HG03575 (cell line): ENCODE data around the gene C1orf74.
"Not testable (repeated sequence)": the region's sequence is repeated elsewhere in the genome, so short reads cannot be mapped to it uniquely, and the experiment has no call there.

Source experiments
- ATAC-seq: cut with Tn5 transposase; IDR thresholded peaks from one replicate; pipeline ENCODE4 v1.9.1; 2021; ENCODE audit not compliant: unreplicated experiment, insufficient number of reproducible peaks, low FRiP score; ENCODE audit errors: extremely low read depth

Gene C1orf74

DNA sequence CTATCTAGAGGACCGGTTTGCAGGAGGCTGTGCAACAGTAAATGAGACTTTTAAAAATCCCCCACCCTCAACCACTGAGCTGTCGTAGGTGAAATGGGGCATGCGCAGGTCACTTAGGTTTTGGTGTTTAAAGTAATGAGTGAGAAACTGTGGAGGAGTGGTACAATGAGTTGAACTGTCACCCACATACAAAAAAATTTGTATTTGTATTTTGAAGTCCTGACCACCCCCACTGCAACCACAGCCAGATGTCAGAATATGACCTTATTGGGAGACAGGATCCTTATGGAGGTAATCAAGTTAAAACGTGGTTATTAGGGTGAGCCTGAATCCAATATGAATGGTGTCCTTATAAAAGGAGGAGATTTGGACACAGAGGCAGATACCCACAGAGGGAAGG, 23.1 kb upstream of the C1orf74 start:
- ATAC-seq = no peak

DNA sequence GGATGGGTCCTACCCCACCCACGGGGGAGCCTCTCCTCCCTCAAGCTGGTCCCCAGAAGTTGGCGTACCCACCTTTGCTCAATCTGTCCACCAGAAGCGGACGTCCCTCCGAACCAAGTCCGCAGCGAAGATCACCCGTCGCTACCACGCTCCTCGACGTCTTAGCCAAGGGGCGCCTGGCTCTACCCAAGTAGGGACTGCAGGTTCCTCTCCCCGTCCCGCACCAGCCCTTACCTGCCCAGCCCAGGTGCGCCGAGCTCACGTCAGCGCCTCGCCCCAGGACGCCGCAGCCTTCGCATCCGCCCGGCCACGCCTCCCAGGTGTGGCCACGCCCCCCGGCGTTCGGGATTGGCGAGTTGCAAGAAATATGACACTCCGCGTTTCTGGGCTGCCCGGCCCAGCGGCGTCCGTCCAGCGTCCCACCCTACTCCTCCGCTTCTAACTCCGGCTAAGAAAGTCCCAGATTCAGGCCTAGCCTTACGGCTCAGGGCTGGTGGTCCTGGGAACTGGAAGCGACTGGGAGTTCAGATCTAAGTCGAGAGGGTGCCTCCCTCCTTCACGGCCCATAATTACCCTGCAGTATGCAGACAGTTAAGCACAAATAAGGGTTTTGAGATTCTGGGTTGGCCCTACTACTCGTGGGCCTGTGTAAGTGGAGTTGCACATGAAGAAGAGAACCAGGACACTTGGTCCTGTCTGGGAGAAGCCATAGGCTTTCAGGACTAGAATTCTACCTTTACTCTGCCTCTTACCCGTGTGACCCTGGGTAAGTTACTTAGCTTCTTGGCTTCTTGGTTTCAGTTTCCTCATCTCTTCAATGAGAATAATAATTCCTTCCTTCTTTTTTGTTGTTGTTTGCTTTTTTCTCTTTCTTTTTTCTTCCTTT, 21.8 kb upstream of the C1orf74 start, which contains the start of gene IRF6:
TSS of gene IRF6 (minus strand) at position 268 of the 886 bp plus-strand sequence. CDS start 4,729 bp downstream, outside the sequence.
- ATAC-seq = no peak

GRCh38 chr1:209805341-209805781, 21.0 kb upstream of the C1orf74 start:
- no peak for ATAC-seq

DNA sequence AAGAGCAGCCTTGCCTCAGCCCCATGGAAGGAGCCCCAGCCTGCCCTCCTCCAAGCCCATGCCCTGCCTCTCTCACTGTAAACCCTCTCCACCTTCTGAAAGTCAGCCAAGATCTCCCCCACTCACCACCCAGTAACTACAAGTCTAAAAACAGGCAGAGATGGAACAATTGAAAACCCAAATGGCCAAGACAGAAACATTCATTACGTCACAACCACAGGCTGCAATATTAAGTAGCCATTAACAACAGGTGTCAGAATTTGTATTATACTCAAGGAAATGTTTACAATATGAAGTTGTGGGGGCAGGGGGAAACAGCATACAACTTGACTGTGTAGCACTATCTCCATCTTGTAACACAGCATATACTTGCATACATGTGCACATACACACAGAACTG, 19.2 kb upstream of the C1orf74 start:
- ATAC-seq = no peak

GRCh38 chr1:209802780-209803152, 18.4 kb upstream of the C1orf74 start:
- no peak for ATAC-seq

DNA sequence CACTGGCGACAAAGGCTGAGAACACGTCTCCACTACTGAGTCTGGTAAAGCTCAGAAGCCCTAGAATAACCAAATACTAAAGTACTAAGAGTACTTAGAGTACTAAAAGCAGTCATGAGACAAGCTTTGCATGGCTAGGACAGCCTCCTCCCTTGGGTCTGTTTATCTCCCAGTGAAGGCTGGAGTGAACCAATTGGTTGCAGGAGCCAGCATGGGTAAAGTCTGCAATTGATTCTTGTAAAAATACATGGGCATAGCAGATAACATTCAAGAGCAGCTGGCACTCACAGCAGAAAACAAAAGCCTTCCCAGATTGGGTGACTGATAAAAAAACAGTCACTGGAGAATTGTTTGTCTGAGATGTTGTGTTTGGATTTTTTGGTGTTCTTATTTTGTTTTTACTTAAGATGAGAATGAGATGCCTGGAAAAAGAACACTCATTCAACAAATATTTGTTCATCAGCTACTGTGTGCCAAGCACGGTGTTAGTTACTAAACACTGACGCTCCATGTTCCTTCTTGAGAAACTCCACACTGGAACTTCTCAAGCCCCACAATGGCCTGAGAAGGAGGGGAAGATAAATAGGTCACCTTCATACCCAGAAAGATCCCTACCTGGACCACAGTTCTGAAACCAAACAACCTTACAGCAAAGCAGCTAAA, 17.9 kb upstream of the C1orf74 start:
- ATAC-seq = no peak

- ATAC-seq = no peak
Observed at GRCh38 chr1:209800984-209801834, 16.9 kb upstream of the C1orf74 start.

- ATAC-seq = no peak
Observed at GRCh38 chr1:209797978-209798639, 13.8 kb upstream of the C1orf74 start.

- ATAC-seq = not testable (repeated sequence)
Observed at GRCh38 chr1:209793711-209794110, 9.4 kb upstream of the C1orf74 start.

GRCh38 chr1:209791920-209792319, 7.6 kb upstream of the C1orf74 start:
- no peak for ATAC-seq

DNA sequence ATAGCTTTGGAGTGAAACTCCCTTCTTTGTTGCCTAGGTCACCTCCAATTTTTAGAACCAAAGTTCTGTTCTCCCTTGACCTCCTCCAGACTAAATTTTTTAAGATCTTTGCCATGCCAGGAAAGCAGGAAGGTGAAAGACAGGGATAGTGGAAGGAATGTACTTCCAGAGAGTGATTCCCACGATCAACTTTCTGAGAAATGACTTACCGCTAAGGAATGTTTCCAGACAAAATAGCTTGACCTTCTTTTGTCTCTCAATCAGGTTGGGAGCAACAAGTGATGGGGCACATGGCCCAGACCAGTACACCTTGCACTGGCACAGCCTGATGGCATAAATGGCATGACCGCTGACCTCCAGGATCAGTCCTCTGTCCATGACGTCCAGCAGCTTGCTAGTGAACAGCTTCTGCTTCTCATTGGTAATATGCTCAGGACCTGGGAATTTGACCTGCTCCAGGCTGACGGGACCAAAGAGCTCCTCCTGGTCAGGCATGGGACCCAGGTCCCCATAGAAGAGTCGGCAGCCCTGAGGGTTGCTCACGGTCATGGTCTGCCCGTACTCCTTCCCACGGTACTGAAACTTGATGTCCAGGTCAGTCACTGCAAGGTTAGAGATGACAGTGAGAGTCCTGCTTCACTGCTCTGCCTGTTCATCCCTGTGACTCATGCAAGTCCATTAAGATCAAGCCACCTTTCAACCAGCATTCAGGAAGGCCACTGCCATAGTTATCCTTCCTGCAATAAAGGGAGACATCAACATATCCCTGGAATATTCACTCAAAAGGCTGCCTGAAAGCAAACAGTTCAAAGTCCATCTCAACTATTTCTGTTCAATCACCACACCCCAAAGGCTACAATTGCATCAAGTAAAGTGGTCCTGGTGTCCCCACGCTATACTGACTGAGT, 6.2 kb upstream of the C1orf74 start:
- no peak for ATAC-seq

DNA sequence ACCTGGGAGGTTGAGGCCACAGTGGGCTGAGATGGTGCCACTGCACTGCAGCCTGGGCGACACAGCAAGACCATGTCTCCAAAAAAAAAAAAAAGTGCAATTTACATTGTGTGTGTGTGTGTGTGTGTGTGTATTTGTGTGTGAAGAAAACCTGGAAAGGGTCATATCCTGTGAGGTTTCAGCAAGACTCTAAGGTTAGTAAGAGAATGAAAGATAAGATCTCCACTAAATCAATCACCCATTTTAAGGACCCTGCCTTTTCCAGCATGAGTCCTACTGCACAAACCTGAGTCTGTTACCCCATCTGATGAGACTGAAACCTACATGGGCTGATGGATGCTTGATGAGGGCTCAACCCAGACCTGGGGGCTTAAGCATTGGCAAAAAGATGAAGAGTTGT, 4.9 kb upstream of the C1orf74 start:
- no peak for ATAC-seq

DNA sequence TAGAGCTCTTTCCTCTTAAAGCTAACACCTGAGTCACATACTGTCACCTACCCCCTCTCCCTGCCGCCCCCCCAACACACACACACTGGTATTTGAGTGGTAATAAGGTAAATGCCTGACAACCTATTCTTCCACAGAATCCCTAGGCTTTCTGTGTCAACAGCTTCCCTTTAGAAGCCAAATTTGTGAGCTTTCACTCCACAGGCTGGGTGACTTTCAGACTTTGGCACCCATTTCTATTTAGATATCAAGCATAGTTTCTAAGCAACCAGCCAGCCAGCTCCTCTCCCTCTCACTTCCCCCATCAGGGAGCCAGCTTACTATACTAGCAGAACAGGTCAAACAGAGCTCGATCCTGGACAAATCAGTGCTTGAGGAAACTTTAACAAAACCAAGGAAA, 3.2 kb upstream of the C1orf74 start:
- ATAC-seq = no peak

- ATAC-seq = no peak
Observed at GRCh38 chr1:209786146-209786545, 1.8 kb upstream of the C1orf74 start.

DNA sequence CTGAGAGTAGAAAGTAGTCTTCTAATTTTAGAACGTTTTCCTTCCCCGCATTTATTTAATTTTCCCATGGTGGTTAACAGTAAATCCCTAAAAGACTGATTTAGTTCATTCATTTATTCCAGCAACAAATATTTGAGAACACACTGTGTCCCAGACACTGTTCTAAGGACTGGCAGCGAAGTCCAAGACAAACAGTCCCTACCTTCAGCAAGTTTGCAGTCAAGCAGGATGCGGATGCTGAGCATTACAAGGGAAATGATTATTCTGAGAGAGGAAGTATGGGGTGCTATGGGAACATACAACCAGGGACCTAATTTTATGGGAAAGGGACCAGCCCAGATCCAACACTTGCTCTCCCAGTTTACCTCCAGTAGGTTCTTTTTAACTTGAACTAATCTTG, 1.2 kb upstream of the C1orf74 start:
- ATAC-seq = no peak

- ATAC-seq = no peak
Observed at GRCh38 chr1:209783386-209783785, 973 bp downstream of the C1orf74 start.

DNA sequence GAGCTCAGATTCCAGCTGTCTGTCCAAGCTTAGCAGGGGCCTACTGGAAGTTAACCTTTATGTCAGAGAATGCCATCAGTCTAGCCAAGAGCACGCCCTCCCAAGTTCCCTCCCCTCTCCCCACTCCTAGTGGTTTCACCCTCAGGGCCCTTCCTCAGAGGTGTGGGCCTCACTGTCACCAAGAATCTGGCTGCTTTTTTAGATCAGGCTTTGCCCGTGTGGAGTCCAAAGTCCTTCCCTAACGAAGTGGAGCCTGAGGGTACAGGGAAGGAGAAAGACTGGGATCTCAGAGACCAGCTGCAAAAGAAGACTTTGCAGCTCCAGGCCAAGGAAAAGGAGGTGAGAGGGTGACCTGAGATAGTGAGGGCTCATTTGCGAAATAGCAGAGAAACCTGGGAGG, 4.1 kb downstream of the C1orf74 start:
- no peak for ATAC-seq

DNA sequence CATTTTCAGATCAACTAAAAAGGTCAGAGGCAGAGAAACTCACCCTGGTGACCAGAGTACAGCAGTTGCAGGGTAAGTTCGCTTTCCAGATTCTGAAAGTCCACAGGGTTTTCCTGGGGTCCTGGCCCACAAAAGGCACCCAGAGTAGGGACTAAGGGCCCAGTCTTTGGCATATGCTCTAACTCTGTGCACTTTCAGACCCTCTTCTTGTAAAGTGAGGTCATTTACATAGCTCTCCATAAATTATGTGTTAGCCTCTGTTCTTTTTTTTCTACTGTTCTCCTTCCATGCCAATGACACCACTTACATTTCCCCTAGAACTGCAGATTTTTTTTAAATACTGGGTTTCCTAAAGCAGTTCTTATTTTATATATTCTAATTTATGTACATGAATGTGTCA, 6.3 kb downstream of the C1orf74 start:
- ATAC-seq = no peak
